OCI-LY7 (cell line): ENCODE measurements around the gene GNA12.

Source experiments
- CTCF ChIP-seq: fragments of 200-600 bp; sonication (generic); conservative IDR thresholded peaks from 2 replicates; pipeline ENCODE4 v1.5.1; 2014; ENCODE audit warnings: mild to moderate bottlenecking, antibody characterized with exemption, low read length, moderate library complexity, mixed read lengths
- EZH2phosphoT487 ChIP-seq: fragments of 200-600 bp; sonication (generic); IDR thresholded peaks from 2 replicates; pipeline ENCODE4 v1.6.1; 2018; ENCODE audit warnings: low read depth, borderline replicate concordance, mild to moderate bottlenecking, mixed run types, antibody characterized with exemption, low read length, moderate library complexity, mixed read lengths

- TF ChIP-seq CTCF (no peak), EZH2phosphoT487 (no peak)
Observed at GRCh38 chr7:2785071-2785500, 59.0 kb downstream of the GNA12 start.
